BE2C (cell line): Measurements from ENCODE around the gene CCDC194.
A peak's percentile ranks its signal among the peaks of the same experiment; 100 is the strongest.

Source experiments
- DNase-seq: peaks from one replicate; pipeline ENCODE4 v3.0.0-alpha.2; 2020
- H3K27me3 ChIP-seq: fragments of 250-450 bp; sonication (Bioruptor Pico); 2 replicates; pipeline ENCODE4 v1.5.1; 2020; ENCODE audit warnings: mild to moderate bottlenecking
- H3K36me3 ChIP-seq: fragments of 250-450 bp; sonication (Bioruptor Pico); 2 replicates; pipeline ENCODE4 v1.5.1; 2020; ENCODE audit warnings: mild to moderate bottlenecking
- H3K4me1 ChIP-seq: fragments of 250-450 bp; sonication (Bioruptor Pico); 2 replicates; pipeline ENCODE4 v1.5.1; 2020
- H3K4me3 ChIP-seq: 2 replicates; pipeline ENCODE4 v1.5.1; 2011; ENCODE audit warnings: low read depth, low read length
- H3K9me3 ChIP-seq: fragments of 250-450 bp; sonication (Bioruptor Pico); 2 replicates; pipeline ENCODE4 v1.5.1; 2020
- TF ChIP-seq, protein P1 (sequence below): IDR thresholded peaks from 2 replicates; pipeline ENCODE4 v1.5.1; 2012; ENCODE audit warnings: mild to moderate bottlenecking, low read depth, low read length

The CCDC194 gene

DNA sequence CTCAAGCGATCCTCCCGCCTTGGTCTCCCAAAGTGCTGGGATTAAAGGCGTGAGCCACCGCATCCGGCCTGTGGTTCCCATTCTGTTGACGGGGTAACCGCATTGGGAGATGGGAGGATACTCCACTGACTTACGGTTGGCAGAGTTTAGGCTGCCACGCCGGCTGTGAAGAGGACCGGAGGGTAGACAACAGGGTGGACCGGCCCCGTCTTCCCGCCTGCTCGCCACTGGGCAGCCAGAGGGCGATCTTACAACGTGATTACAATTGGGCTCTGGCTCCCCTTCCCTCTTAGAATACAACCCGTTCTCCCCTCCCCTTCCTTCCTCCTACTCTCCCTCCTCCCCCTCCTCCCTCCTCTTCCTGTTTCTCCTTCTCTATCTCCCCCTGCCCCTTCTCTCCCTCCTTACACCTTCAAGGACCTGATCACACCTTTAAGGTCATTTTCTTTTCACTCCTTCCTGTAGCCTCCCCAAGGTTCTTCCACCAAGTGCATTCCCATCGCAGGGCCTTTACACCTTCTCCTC lies 957 bp upstream of the CCDC194 start:
- Histone ChIP-seq H3K9me3 (no peaks in the 10 kb centered on the region), H3K36me3 (no peaks in the 10 kb centered on the region), H3K27me3 (peaks cover 8% of the 10 kb centered on the region), H3K4me3 (no peak overlapping the region), H3K4me1 (no peaks in the 10 kb centered on the region)
- peak; percentile 71 for DNase-seq
- TF ChIP-seq, protein P1, sequence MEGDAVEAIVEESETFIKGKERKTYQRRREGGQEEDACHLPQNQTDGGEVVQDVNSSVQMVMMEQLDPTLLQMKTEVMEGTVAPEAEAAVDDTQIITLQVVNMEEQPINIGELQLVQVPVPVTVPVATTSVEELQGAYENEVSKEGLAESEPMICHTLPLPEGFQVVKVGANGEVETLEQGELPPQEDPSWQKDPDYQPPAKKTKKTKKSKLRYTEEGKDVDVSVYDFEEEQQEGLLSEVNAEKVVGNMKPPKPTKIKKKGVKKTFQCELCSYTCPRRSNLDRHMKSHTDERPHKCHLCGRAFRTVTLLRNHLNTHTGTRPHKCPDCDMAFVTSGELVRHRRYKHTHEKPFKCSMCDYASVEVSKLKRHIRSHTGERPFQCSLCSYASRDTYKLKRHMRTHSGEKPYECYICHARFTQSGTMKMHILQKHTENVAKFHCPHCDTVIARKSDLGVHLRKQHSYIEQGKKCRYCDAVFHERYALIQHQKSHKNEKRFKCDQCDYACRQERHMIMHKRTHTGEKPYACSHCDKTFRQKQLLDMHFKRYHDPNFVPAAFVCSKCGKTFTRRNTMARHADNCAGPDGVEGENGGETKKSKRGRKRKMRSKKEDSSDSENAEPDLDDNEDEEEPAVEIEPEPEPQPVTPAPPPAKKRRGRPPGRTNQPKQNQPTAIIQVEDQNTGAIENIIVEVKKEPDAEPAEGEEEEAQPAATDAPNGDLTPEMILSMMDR, result peak; percentile 71

DNA sequence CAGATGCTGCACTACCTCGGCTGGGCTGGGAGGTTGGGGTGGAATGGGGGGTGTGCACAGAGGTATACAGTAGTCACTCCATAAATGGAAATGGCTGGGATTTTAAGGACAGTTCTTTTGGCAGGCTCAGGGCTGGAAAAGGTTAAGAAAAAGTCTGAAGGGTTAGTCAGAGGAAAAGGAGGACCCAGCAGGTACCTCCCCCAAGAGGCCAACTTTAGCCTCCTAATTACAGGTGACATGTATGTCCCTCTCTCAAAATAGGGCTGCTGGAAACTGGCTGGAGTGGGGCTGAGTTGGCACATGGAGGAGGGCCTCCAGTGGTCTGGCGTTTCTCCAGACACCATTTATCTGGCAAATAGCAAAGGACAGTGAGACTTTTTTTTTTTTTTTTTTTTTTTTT lies 994 bp downstream of the CCDC194 start:
- Histone ChIP-seq H3K27me3 (peaks cover 13% of the 10 kb centered on the region), H3K36me3 (no peaks in the 10 kb centered on the region), H3K4me3 (no peak overlapping the region), H3K4me1 (no peaks in the 10 kb centered on the region), H3K9me3 (no peaks in the 10 kb centered on the region)
- DNase-seq, result no peak
- TF ChIP-seq, protein P1, result no peak

DNA sequence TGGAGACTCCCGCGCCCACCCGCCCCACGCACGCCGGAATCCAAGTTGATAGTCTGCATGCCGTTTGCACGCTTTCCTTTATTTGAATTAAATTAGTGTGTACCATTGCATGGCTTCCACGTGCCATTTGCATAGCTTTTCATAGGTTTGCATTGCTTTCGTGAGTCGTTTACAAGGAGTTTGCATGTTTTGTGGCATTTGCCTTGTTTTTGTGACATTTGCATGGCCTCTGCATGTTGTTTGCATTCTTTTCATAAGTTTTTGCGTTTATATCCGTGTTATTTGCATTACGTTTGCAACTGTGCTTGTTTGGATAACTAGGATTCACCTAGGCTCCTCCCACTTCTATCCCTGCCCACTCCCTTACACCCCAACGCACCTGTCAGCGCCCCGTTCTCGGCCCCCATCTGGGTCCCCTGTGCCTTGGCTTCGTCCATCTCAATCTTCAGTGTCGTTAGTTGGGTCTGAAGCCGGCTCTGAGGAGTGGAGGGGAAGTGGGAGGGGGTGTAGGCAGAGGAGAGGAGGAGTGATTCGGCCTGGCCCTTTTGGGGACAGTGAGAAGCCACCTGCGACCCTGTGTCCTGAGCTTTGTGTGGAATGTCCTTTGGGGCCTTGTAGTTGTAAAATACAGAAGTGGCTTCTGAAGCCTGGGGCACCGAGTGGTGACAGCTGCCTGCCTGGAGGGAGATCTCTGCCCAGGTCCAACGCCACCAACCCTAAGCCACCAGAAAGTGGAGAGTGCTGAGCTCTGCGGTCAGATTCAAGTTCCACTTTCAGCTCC lies 2.4 kb downstream of the CCDC194 start:
- Histone ChIP-seq H3K4me3 (peak overlapping the region; percentile 58), H3K4me1 (no peaks in the 10 kb centered on the region), H3K36me3 (no peaks in the 10 kb centered on the region), H3K27me3 (peaks cover 13% of the 10 kb centered on the region), H3K9me3 (no peaks in the 10 kb centered on the region)
- TF ChIP-seq, protein P1, result no peak
- no peak for DNase-seq

DNA sequence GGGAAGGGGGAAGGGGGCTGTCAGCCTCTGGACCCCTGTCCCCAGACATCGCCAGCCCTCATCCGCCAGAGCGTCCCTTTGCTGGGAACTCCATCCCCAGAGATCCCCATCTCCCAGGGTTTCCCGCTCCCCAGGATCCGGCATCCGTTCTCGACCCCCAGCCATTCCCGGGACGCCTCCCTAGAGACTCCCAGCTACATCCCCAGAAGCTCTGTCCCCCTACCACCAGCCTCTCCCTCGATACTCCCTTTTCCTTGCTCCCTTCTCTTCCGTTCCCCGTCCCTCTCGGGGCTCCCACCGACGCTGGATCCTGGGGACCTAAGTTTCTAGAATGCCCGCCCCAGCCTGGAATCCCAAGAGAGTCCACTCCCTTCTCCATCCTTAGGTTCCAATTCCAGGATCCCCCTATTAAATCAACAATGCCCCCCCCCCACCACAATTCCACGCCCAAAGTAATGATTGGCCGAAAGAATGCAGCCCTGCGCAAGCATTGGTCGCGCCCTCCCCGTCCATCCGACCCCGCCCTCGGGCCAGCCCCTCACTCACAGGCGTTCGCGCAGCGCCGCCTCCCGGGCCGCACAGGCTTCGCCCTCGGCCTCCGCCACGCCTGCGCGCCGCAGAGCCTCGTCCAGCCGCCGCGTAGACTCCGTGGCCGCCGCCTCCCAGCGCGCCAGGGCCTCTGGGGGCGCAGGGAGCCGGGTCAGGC lies 3.2 kb downstream of the CCDC194 start:
- peak; percentile 98 for DNase-seq
- H3K4me1 ChIP-seq, result no peaks in the 10 kb centered on the region
- TF ChIP-seq, protein P1, result peak; percentile 56
- peak overlapping the region; percentile 69 for H3K4me3 ChIP-seq
- peaks cover 13% of the 10 kb centered on the region for H3K27me3 ChIP-seq
- H3K9me3 ChIP-seq, result no peaks in the 10 kb centered on the region
- no peaks in the 10 kb centered on the region for H3K36me3 ChIP-seq

DNA sequence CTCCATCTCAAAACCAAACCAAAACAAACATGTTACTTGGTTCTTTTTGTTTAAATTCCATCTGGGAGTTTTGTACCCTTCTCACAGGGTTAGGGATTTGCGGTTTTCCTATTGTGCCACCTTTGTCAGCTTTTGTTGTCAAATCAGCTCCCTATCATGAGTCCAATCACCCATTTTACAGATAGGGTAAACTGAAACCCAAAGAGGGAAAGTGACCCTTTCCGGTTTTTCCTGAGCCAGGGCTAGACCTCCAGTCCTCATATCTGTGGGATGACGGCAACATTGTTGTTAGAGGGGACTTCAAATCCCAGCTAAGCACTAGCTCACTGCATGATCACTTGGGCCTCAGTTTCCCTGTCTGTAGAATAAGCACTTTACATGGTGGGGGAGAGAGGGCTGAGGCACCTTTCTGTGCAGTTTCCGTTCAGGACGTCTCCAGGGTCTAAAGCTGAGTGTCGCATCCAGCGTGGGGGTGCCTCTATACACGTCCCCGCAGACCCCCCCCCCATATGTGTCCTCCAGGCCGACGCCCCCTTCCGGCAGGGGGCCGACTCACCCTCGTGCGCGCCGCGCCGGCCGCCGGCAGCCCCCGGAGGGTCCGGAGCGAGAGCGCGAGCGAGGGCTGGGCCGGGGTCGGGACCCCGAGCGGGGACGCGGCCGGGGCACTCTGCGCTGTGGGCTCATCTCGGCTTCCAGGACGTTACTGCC lies 3.9 kb downstream of the CCDC194 start:
- DNase-seq, result no peak
- H3K27me3 ChIP-seq, result peaks cover 13% of the 10 kb centered on the region
- TF ChIP-seq, protein P1, result peak; percentile 16
- peak overlapping the region; percentile 69 for H3K4me3 ChIP-seq
- no peaks in the 10 kb centered on the region for H3K9me3 ChIP-seq
- H3K4me1 ChIP-seq, result no peaks in the 10 kb centered on the region
- H3K36me3 ChIP-seq, result no peaks in the 10 kb centered on the region
